ENCODE measurements around the gene DGKG. TPM values are rescaled to one million over a fixed set of nuclear protein-coding genes. Genes with fewer than 3 reads are reported as not detected.

DGKG gene
- total RNA-seq, 2 donors from 2014 or later = 0.42 to 1.0 TPM

DNA sequence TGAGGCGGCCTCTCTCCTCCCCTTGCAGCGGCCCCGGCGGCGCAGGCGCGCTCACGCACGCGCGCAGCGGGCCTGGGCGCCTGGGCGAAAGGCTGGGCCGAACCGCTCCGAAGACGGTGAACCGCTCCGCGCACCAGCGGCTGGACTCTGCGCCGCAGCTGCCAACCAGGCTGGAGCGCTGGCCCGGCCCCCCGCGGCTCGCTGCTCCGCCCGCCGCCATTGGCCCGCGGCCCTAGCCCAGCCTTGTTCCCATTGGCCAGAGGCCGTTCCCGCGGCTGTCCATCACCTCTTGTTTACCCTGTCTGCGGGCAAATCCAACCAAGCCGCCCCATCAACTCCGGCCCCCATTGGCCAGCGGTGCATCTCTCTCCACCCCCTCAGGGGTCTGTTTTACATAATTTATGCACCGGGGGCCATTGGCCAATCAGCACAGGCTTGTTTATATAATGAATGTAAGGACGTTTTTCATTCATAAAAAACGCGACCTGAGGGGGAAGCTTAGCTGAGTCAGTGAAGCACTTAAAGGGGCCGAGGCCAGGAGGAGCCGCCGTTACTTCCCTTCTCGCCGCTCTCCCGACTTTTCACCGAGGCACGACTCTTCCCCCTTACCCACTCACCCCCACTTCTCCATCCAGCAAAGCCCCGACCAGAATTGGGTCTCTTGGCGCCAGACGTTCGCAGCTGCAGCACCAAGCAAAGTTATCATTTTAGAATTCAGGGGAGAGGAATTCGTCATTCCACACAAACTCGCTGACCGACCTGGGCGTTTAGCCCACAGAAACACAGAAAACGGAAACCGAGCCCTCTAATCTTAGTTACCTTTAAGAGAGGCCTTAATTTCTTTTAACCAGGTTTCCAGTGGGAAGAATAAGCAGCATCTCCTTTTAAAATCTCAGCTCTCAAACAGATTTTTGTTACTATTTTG is 252.8 kb downstream of the DGKG start, which contains the start of gene ETV5:
Gene ETV5 (minus strand): TSS at position 149 of the 925 bp plus-strand sequence. CDS start 3,221 bp downstream, outside the sequence.
- Mint-ChIP-seq H3K27ac (peak within 1 kb of the TSS; percentile 82), H3K4me1 (ENCODE audit: low read depth) (peaks cover 46% of the 10 kb centered on the region), H3K36me3 (ENCODE audit: insufficient read depth in 2 of 2) (no peaks in the 10 kb centered on the region), H3K27me3 (ENCODE audit: low read depth) (peaks cover 87% of the 10 kb centered on the region), H3K4me3 (peak within 1 kb of the TSS; percentile 96 to 97), H3K9me3 (no peaks in the 10 kb centered on the region)
- DNase-seq (peak; percentile 94 to 96), ATAC-seq (replicated peaks in 1 of 2) (peak; percentile 89 to 91)

DNA sequence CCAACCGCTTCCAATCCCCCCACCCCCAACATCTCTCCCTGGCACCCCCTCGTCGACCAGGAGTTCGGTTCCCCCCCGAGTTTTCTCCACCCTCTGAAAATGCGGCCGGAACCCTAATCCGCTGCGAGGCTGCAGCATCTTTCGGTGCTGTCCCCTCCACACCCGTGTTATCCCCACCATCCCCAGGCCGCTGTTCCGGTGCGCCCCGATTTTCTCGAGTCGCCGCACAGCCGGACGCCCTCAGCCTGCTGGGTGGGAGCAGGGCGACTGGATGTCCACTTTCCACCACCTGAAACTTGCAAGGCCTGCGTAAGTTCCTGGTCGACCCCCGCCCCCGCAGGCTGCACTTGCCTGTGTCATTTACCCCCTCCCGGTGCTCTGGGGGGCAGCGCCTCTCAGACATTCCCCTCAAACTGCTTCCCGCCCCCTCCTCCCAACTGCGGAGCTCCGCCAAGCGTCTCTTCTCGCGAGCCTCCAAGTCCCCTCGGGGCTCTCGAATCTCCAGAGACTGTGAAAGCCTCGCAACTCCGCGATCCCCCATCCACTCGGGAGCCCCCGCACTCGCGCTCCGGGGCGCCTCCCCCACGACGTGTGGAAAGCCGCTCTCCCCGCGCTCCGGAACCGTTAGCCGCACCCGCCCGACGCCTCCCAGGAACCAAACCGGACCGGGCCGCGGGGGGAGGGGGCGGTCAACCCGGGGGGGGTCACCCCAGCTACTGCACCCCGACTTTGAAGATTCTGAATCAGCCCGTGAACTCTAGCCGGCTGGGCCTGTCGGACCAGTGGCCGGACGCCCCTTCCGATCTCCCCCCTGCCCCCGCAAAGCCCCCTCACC is 253.7 kb downstream of the DGKG start:
- no peaks in the 10 kb centered on the region for H3K36me3 Mint-ChIP-seq (ENCODE audit: insufficient read depth in 2 of 2)
- no peak for ATAC-seq (replicated peaks in 1 of 2)
- H3K4me1 Mint-ChIP-seq (ENCODE audit: low read depth) = peaks cover 55% of the 10 kb centered on the region
- H3K27ac Mint-ChIP-seq = peak overlapping the region; percentile 82
- DNase-seq = peak; percentile 34 to 40
- peak overlapping the region; percentile 96 to 97 for H3K4me3 Mint-ChIP-seq
- H3K9me3 Mint-ChIP-seq = no peaks in the 10 kb centered on the region
- H3K27me3 Mint-ChIP-seq (ENCODE audit: low read depth) = peaks cover 87% of the 10 kb centered on the region

DNA sequence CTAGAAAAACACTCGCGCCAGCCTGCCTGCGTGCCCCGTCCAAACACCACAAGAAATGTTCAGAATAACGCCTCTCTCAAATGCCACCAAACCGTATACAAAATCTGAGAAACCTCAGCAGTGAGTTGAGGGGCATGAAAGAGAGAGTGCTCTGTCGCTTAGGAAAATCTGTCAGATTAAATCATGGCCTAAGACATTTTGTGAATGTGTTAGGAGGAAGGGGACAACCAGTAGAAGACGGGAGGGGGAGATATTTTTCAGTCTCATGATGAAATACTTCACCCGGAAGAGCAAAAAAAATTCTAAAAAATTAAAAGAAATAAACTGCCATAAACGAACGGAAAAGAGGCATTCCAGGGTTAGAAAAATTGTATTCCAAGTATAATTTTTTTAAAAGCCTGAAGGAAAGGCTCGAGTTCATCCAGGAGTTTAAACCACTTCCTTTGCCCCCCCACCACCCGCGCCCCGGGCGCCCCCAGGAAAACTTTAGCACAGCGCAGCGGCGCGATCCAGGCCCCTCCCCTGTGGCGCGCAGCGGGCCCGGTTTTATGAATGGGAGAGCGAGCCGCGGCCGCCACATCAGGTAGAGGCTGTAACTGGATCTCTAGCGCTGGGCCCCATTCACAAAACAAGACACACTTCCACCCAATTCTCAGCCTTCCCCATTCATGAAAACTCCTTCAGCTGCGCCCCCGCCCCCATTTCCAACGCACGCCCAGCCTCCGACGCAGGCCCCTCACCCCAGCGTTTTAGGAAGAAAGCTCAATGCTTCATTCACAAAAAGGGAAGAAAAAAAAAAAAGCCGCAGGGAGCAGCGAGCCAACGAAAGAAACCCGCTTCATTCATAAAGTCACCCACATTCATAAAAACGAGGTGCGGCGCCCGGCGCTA is 254.6 kb downstream of the DGKG start:
- Mint-ChIP-seq H3K4me1 (ENCODE audit: low read depth) (peaks cover 62% of the 10 kb centered on the region), H3K27ac (peak overlapping the region; percentile 82), H3K36me3 (ENCODE audit: insufficient read depth in 2 of 2) (no peaks in the 10 kb centered on the region), H3K9me3 (no peaks in the 10 kb centered on the region), H3K4me3 (peak overlapping the region; percentile 96 to 97), H3K27me3 (ENCODE audit: low read depth) (peaks cover 87% of the 10 kb centered on the region)
- ATAC-seq (replicated peaks in 1 of 2) (peak in 1 of 2 donors; percentile 14), DNase-seq (peak; percentile 60 to 70)

DNA sequence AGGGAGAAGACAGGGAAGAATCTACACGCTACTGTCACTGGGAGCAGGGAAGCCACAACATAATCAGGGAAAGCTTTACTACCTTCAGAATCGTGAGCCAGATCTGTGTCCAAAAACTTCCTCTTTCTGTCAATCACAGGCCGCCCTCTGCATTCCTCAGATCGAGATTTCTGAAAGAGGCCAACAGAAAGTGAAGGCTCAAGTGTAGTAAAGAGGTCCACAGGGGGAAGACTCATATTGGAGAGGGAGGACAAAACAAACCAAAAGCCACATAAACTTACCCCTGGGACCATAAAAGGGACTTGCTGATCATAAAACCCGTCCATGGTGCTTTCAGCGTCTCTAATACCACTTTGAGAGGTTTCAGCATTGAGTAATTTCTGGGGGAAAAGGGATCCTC is 256.5 kb downstream of the DGKG start:
- DNase-seq = no peak
- Mint-ChIP-seq H3K36me3 (ENCODE audit: insufficient read depth in 2 of 2) (no peaks in the 10 kb centered on the region), H3K27me3 (ENCODE audit: low read depth) (peaks cover 81% of the 10 kb centered on the region), H3K4me3 (no peak overlapping the region), H3K9me3 (no peaks in the 10 kb centered on the region), H3K27ac (no peak overlapping the region), H3K4me1 (ENCODE audit: low read depth) (peaks cover 44% of the 10 kb centered on the region)
- no peak for ATAC-seq (replicated peaks in 1 of 2)

DNA sequence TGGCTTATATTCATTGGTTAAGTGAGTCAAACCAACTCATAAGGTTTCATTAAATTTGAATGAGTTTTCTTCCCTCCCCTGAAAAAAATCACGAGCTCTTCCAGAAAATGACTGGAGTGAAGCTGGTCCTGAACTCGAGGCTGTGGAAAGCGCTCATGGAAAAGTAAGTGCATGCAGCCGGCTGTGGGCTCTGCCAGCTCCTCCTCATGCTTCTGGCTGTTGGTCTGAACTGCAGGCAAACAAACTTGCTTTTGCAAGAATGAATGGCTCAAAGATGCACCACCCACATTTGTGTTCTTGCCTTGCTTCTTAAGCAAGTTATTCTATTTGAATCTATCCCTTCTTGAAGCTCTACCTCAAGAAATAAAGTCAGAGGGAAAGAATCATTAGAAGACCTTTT is 259.3 kb downstream of the DGKG start:
- no peak for ATAC-seq (replicated peaks in 1 of 2)
- no peak overlapping the region for H3K4me3 Mint-ChIP-seq
- H3K9me3 Mint-ChIP-seq = no peaks in the 10 kb centered on the region
- H3K27ac Mint-ChIP-seq = no peak overlapping the region
- DNase-seq = no peak
- peaks cover 87% of the 10 kb centered on the region for H3K27me3 Mint-ChIP-seq (ENCODE audit: low read depth)
- H3K4me1 Mint-ChIP-seq (ENCODE audit: low read depth) = peaks cover 21% of the 10 kb centered on the region
- no peaks in the 10 kb centered on the region for H3K36me3 Mint-ChIP-seq (ENCODE audit: insufficient read depth in 2 of 2)

DNA sequence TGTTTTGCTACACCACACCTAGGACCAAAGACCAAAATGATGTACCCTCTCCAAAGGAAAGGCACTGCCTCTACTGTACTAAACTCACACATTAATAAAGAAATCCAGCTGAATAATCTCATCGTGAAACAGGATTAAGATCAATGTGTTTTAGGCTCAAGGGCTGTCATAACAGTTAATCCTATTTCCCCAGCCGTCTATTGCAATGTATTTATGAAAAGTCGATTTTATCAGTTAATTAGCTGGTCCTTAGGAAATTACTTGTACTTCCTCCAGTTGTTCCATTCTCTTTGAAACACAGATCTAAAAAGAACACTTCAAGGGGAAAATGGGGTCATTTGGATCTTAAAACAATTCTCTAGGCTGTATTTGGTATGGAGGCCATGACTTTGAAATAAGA is 261.6 kb downstream of the DGKG start:
- Mint-ChIP-seq H3K4me1 (ENCODE audit: low read depth) (peaks cover 19% of the 10 kb centered on the region), H3K27me3 (ENCODE audit: low read depth) (peaks cover 85% of the 10 kb centered on the region), H3K27ac (no peak overlapping the region), H3K9me3 (no peaks in the 10 kb centered on the region), H3K36me3 (ENCODE audit: insufficient read depth in 2 of 2) (no peaks in the 10 kb centered on the region), H3K4me3 (no peak overlapping the region)
- DNase-seq (no peak), ATAC-seq (replicated peaks in 1 of 2) (no peak)

DNA sequence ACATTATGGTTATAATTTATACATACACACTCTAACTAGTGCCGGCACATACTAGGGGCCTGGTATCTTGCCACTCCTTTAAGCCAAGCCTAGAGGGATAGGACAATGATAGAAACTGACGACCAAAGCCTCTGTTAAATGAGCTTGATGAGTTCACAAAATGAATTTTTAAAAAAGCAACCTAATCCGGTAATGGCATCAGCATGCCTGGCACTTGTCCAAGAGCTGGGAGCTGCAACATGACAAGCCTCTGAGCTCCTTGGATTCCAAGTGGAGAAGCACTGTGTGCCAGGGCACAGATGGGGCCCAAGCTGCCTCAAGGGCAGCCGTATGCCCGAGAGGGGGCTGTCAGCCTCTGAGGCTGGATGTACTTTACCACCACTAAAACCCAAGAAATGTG is 262.9 kb downstream of the DGKG start:
- peaks cover 16% of the 10 kb centered on the region for H3K4me1 Mint-ChIP-seq (ENCODE audit: low read depth)
- no peaks in the 10 kb centered on the region for H3K9me3 Mint-ChIP-seq
- no peak overlapping the region for H3K4me3 Mint-ChIP-seq
- no peak for DNase-seq
- no peaks in the 10 kb centered on the region for H3K36me3 Mint-ChIP-seq (ENCODE audit: insufficient read depth in 2 of 2)
- peaks cover 91% of the 10 kb centered on the region for H3K27me3 Mint-ChIP-seq (ENCODE audit: low read depth)
- no peak for ATAC-seq (replicated peaks in 1 of 2)
- H3K27ac Mint-ChIP-seq = no peak overlapping the region

DNA sequence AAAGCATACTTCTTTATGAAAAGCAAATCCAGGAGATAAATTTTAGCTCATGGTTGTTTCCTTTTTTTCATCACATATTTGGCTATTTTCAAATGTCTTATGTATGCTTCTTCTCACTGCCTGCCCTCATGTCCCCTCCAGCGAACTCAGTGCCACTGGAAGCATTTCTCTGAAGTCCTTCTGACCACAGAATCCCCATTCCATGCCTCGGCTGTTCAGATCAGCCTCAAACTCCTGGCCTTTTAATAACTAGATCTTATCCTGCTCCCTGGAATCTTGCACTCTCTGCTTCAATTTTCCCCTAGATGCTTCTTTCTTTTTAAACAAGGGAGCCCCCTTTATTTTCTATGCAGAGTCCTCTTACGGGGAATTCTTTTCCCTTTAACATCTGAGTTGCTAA is 263.3 kb downstream of the DGKG start:
- no peak for ATAC-seq (replicated peaks in 1 of 2)
- Mint-ChIP-seq H3K4me1 (ENCODE audit: low read depth) (peaks cover 12% of the 10 kb centered on the region), H3K9me3 (no peaks in the 10 kb centered on the region), H3K27me3 (ENCODE audit: low read depth) (peaks cover 91% of the 10 kb centered on the region), H3K36me3 (ENCODE audit: insufficient read depth in 2 of 2) (no peaks in the 10 kb centered on the region), H3K4me3 (no peak overlapping the region), H3K27ac (no peak overlapping the region)
- DNase-seq = no peak

DNA sequence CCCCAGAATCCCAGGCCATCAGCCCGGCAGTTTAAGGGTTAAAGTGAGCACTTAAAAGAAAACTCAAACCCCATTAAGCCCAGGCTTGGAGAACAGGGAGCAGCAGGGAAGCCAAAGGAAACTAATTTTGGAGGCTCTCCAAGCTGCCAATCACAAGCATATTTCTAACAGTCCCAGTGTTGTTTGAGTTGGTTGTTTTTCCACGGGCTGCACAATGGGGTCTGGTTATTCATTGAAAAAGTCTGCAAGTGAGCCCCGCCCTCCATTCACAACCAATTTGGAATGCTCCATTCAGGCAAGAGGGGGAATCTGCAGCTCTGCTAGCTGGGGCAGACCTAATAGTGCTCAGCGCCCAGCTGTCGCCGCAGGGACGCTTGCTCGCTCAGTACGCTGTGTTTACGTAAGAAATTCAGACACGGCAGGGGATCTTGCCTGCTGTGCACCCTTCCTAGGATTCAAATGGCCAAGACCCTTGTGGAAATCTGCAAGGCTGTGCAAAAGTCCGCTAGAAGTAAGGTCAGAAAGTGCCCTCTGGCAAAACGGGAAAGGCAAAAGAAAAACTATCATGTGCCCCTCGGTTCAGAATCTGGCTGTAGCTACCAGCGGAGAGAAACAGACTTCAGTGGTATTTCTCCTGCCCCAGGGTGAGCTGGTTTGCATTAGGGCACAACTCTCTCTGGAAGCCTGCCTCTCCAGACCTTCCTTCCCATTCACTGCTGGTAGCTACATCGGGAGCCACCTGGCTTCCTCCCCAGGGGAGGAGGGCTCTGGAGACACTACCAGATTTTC is 264.2 kb downstream of the DGKG start:
- peaks cover 91% of the 10 kb centered on the region for H3K27me3 Mint-ChIP-seq (ENCODE audit: low read depth)
- DNase-seq = no peak
- H3K4me3 Mint-ChIP-seq = peak overlapping the region in 1 of 2 donors; percentile 58
- no peaks in the 10 kb centered on the region for H3K36me3 Mint-ChIP-seq (ENCODE audit: insufficient read depth in 2 of 2)
- H3K4me1 Mint-ChIP-seq (ENCODE audit: low read depth) = peaks cover 4% of the 10 kb centered on the region
- no peak overlapping the region for H3K27ac Mint-ChIP-seq
- no peaks in the 10 kb centered on the region for H3K9me3 Mint-ChIP-seq
- ATAC-seq (replicated peaks in 1 of 2) = peak in 1 of 2 donors; percentile 36

DNA sequence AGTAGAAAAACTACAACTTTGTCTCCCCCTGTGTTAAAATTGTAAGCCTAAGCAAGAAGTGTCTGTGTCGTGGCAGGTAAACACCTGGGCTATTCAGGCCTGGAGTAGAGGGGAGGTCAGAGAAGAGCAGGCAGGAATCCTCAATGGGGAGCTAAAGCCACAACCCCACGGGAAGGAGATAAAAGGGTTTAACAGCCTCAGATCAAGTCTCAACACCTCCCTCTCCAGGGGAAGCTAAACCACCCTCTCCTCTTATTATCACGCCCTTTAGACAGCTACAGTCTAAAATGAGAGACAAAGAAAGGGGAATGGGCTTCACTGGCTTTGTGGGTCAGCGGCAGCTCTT is 264.7 kb downstream of the DGKG start:
- no peak for ATAC-seq (replicated peaks in 1 of 2)

More for the DNA sequence above, 264.7 kb downstream of the DGKG start:
- Mint-ChIP-seq H3K4me3 (no peak overlapping the region), H3K4me1 (ENCODE audit: low read depth) (no peaks in the 10 kb centered on the region), H3K27ac (no peak overlapping the region), H3K36me3 (ENCODE audit: insufficient read depth in 2 of 2) (no peaks in the 10 kb centered on the region), H3K9me3 (no peaks in the 10 kb centered on the region), H3K27me3 (ENCODE audit: low read depth) (peaks cover 87% of the 10 kb centered on the region)
- DNase-seq = no peak

Measured in activated T-cell treated with anti-CD3 and anti-CD28 coated beads, Interleukin-2, amount 50 U/mL, for 72 hours (primary cell).